Measurements from ENCODE around the gene CPPED1.

DNA sequence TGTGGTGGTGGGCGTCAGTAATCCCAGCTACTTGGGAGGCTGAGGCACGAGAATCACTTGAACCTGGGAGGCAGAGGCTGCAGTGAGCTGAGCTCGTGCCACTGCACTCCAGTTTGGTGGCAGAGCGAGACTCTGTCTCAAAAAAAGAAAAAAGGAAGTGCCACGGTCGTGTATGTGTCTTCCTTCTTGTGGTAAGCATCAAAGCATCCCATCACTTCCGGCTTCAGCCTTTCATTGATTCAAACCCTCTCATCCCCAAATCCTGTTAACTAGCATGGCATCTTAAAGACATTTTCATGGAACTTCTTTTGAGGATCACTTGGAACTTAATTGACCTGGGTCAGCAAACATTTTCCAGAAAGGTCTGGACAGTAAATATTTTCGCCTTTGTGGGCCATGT is 126.2 kb downstream of the CPPED1 start:
- TF ChIP-seq CTCF (IDR thresholded peaks at IDR 0.05) (no peak), POLR2A (IDR thresholded peaks at IDR 0.05) (no peak), POLR2AphosphoS5 (IDR thresholded peaks at IDR 0.05) (no peak), EP300 (IDR thresholded peaks at IDR 0.05) (no peak)

Measured in sigmoid colon (tissue), 4 donors.